Lower lobe of right lung (tissue), 2 donors: ENCODE measurements around the gene KIFC3. TPM values are rescaled to one million over a fixed set of nuclear protein-coding genes. Genes with fewer than 3 reads are reported as not detected.

ENCODE experiments used
- ATAC-seq, 2 donors: fragments of 200-7000 bp; cut with Tn5 transposase; one replicate each; pipeline ENCODE4 v1.9.1; 2020 to 2022; ENCODE audit warnings: mild to moderate bottlenecking in 2 of 2, moderate library complexity in 2 of 2
- DNase-seq: peaks from one replicate; pipeline ENCODE4 v3.0.0-alpha.2; 2020
- H3K27ac ChIP-seq: fragments of 200-600 bp; one replicate; pipeline ENCODE4 v1.8.0; 2022
- H3K27me3 ChIP-seq: fragments of 200-600 bp; one replicate; pipeline ENCODE4 v1.8.0; 2022; ENCODE audit warnings: low read depth
- H3K36me3 ChIP-seq: fragments of 200-600 bp; one replicate; pipeline ENCODE4 v1.8.0; 2022; ENCODE audit warnings: mild to moderate bottlenecking
- H3K4me1 ChIP-seq: fragments of 200-600 bp; one replicate; pipeline ENCODE4 v1.8.0; 2022
- H3K4me3 ChIP-seq: fragments of 200-600 bp; one replicate; pipeline ENCODE4 v1.8.0; 2022; ENCODE audit warnings: mild to moderate bottlenecking
- H3K9me3 ChIP-seq: fragments of 200-600 bp; one replicate; pipeline ENCODE4 v1.8.0; 2022
- CTCF ChIP-seq: fragments of 200-600 bp; IDR thresholded peaks from one replicate; pipeline ENCODE4 v1.8.0; 2022; ENCODE audit warnings: antibody characterized with exemption, mild to moderate bottlenecking
- intact Hi-C: fragments of 100-400 bp; cut with DNase I; formaldehyde crosslinking; loops from one replicate; pipeline ENCODE4 v1.11.0; 2022
- total RNA-seq: library from RNA; stranded (reverse); fragmentation: NEBNext Ultra II Directional; extraction: Animal tissue kit (Norgen Biotek cat#: 25700); gene quantifications from one replicate; pipeline ENCODE4 v1.2.1, GENCODE V29; 2021
- donor health status: DM: no; HTN: yes; CAD: no; lungs with severe emphysema.

KIFC3 gene
- total RNA-seq, 1 donor from 2014 or later, result 70.9 TPM

DNA sequence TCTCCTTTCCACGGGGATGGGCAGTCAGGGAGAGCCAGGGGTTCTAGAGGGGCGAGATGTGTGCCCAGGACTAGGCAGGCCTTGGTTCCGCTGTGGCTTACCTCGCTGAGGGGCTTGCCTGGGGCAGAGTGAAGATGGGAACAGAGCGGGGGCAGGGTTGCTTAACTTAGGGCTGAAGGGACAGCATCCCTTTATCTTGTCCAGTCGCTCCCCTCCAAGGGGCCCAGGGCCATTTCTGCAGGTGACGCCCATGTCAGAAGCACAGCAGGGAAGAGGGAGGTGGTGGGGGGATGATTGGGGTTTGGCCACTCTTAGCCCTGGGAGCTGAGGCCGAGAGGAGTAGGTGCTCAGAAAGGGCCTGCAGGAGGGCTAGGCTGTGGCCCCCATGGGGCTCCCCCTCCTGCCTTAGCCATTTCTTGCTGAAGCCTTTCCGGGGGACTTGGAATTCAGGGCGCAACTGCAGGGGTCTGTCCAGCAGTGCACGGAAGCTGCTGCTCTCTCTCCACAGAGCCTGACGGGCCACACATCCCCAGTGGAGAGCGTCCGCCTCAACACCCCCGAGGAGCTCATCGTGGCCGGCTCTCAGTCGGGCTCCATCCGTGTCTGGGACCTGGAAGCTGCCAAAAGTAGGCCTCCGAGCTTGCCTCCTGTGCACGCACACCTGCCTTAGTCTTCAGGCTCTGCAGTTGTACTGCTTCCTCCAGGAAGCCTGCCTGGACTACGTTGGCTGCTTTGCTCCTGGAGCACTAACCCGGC lies 58.2 kb downstream of the KIFC3 start:
- peaks cover 36% of the 10 kb centered on the region for H3K36me3 ChIP-seq
- ATAC-seq (no peak), DNase-seq (no peak)
- H3K4me3 ChIP-seq, result no peak overlapping the region
- no peak for TF ChIP-seq CTCF
- intact Hi-C loops, result no loop called here
- H3K4me1 ChIP-seq, result no peaks in the 10 kb centered on the region
- no peaks in the 10 kb centered on the region for H3K27me3 ChIP-seq
- no peaks in the 10 kb centered on the region for H3K9me3 ChIP-seq
- H3K27ac ChIP-seq, result no peak overlapping the region

DNA sequence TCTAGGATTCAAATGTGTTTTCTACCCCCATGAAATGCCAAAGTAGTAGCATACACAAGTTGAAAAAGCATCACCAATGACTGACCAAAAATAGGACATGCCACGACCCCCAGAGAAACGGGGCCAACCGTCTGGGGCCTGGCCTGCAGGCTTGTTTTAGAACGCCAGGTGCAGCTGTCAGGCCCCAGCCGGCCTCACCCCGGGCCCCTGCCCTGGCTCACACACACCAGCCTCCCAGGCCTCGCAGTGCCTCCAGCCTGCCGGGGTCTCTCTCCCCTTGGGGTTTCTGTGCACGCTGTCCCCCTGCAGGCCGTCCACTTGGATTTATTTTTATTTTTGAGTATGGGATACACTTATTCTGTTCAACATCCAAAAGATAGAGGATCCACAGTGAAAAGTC lies 58.8 kb downstream of the KIFC3 start:
- H3K4me3 ChIP-seq, result no peak overlapping the region
- H3K36me3 ChIP-seq, result peaks cover 36% of the 10 kb centered on the region
- intact Hi-C loops, result no loop called here
- H3K27me3 ChIP-seq, result no peaks in the 10 kb centered on the region
- TF ChIP-seq CTCF, result no peak
- no peaks in the 10 kb centered on the region for H3K4me1 ChIP-seq
- ATAC-seq (no peak), DNase-seq (no peak)
- no peak overlapping the region for H3K27ac ChIP-seq
- H3K9me3 ChIP-seq, result no peaks in the 10 kb centered on the region

- no peak for DNase-seq
- Histone ChIP-seq H3K27me3 (no peaks in the 10 kb centered on the region), H3K9me3 (no peaks in the 10 kb centered on the region), H3K4me3 (no peak overlapping the region), H3K36me3 (peaks cover 33% of the 10 kb centered on the region), H3K4me1 (no peaks in the 10 kb centered on the region), H3K27ac (no peak overlapping the region)
- intact Hi-C loops, result no loop called here
- no peak for TF ChIP-seq CTCF
- no peak for ATAC-seq
These were observed 59.7 kb downstream of the KIFC3 start for GRCh38 chr16:57742543-57742942.

DNA sequence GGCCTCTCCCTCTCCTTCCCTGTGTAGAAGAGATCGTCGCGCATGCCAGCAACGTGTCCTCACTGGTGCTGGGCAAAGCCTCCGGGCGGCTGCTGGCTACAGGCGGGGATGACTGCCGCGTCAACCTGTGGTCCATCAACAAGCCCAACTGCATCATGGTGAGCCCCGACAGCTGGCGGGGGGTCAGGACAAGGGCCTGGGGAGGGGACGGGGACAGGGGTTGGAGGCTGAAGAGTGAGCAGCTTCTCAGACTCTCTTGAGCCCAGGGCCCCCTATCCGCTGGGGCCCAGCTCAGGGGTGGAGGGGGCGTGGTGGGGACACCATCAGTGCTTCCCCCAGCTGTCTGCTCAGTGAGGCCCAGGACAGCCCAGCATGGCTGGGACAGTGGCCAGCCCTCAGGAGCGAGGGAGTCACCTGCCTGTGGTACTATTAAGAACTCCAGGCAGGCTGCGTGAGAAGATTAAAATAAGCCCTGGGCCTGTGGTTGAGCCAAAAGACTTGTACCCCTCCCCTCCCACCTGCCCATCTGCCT lies 60.6 kb downstream of the KIFC3 start:
- peaks cover 30% of the 10 kb centered on the region for H3K36me3 ChIP-seq
- ATAC-seq, result no peak
- H3K27me3 ChIP-seq, result no peaks in the 10 kb centered on the region
- peaks cover 5% of the 10 kb centered on the region for H3K4me1 ChIP-seq
- H3K9me3 ChIP-seq, result no peaks in the 10 kb centered on the region
- H3K4me3 ChIP-seq, result no peak overlapping the region
- peak; percentile 38 for DNase-seq
- H3K27ac ChIP-seq, result no peak overlapping the region
- intact Hi-C loops, result no loop called here
- TF ChIP-seq CTCF, result no peak

DNA sequence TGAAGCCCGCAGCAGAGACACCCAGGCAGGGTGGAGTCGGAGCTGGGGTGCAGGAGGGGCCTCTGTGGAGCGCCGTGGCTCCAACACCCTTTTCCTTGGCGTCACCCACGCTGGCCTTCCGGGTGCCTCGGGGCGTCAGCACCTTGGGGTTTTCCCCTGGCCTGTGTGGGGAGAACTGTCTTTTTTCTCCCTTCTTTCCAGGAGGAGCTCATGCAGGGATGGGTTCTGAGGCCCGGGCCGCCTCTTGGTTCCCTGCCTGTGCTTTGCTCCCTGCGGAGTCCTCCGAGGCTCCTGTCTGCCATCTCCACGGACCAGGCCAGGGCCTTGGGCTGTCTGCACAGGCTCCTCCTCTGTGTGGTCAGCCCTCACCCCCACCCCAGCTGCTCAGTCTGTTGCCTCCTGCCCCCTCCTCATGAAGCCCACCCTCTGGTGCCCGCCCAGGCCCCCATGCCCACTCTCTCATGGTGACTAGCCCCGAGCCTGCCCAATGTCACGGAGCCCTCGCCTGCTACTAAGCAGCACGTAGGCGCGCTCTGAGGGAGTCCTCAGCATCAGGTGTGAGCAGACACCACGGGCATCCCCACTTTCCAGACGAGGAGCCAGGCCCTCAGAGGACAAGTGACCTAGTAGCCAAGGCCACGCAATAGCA lies 61.7 kb downstream of the KIFC3 start:
- Histone ChIP-seq H3K4me3 (no peak overlapping the region), H3K27ac (no peak overlapping the region), H3K9me3 (no peaks in the 10 kb centered on the region), H3K36me3 (peaks cover 30% of the 10 kb centered on the region), H3K27me3 (no peaks in the 10 kb centered on the region), H3K4me1 (peaks cover 12% of the 10 kb centered on the region)
- no peak for TF ChIP-seq CTCF
- peak; percentile 36 for DNase-seq
- no peak for ATAC-seq
- intact Hi-C loops, result no loop called here
